SK-N-SH (cell line): ENCODE results near the gene ZNF71. TPM values are rescaled to one million over a fixed set of nuclear protein-coding genes. Genes with fewer than 3 reads are reported as not detected.

Source experiments
- CTCF ChIA-PET: fragments of 300-600, 350-600 bp; formaldehyde crosslinking; extraction: SDS; loops from one replicate; lab custom pipeline; 2021; lab: Yijun Ruan, JAX
- POLR2A ChIA-PET: fragments of 350-600 bp; sonication (Branson Sonifier 250); formaldehyde crosslinking; extraction: SDS; loops from one replicate; lab custom pipeline; 2020; ENCODE audit warnings: antibody characterized with exemption, inconsistent platforms; lab: Yijun Ruan, JAX
- DNase-seq: peaks from one replicate; pipeline ENCODE4 v3.0.0; 2012
- H2AFZ ChIP-seq: fragments of 200-600 bp; sonication (generic); 2 replicates; pipeline ENCODE4 v1.8.1; 2016; ENCODE audit warnings: antibody characterized with exemption, mild to moderate bottlenecking, low read depth
- H3F3A ChIP-seq: fragments of 200-600 bp; sonication (generic); replicated peaks from 2 replicates; pipeline ENCODE3; 2016; ENCODE audit warnings: antibody characterized with exemption, mild to moderate bottlenecking; ENCODE audit not compliant: insufficient read depth
- H3K27ac ChIP-seq, 2 experiments: fragments of 200-500 bp in 1 of 2; fragments of 200-600 bp in 1 of 2; sonication (Bioruptor generic) in 1 of 2; sonication (generic), shearing (Covaris generic) in 1 of 2; 2 replicates each; pipeline versions ENCODE4 v1.5.1 to v1.6.1; 2014 to 2016; ENCODE audit warnings: low read depth in 2 of 2, inconsistent platforms in 1 of 2, low read length in 1 of 2, mild to moderate bottlenecking in 1 of 2, mixed read lengths in 1 of 2
- H3K27me3 ChIP-seq: fragments of 200-600 bp; sonication (generic), shearing (Covaris generic); 2 replicates; pipeline ENCODE4 v1.6.1; 2016; ENCODE audit warnings: mixed run types; ENCODE audit not compliant: insufficient read depth
- H3K36me3 ChIP-seq, 2 experiments: fragments of 200-500 bp in 1 of 2; fragments of 200-600 bp in 1 of 2; sonication (Bioruptor generic) in 1 of 2; sonication (generic) in 1 of 2; replicated peaks in 1 of 2; 2 replicates each; pipeline versions ENCODE3 to v1.5.1; 2014 to 2016; ENCODE audit warnings: low read length in 1 of 2, mild to moderate bottlenecking in 1 of 2; ENCODE audit not compliant: insufficient read depth in 2 of 2, control insufficient read depth in 1 of 2
- H3K4me1 ChIP-seq, 2 experiments: fragments of 200-500 bp in 1 of 2; fragments of 200-600 bp in 1 of 2; sonication (Bioruptor generic) in 1 of 2; sonication (generic), shearing (Covaris generic) in 1 of 2; 2 replicates each; pipeline versions ENCODE4 v1.5.1 to v1.6.1; 2014 to 2016; ENCODE audit warnings: low read depth in 1 of 2, low read length in 1 of 2, mixed run types in 1 of 2; ENCODE audit not compliant: insufficient read depth in 2 of 2, control insufficient read depth in 1 of 2
- H3K4me2 ChIP-seq: fragments of 200-600 bp; sonication (generic), shearing (Covaris generic); 2 replicates; pipeline ENCODE4 v1.6.1; 2017; ENCODE audit warnings: mixed run types
- H3K4me3 ChIP-seq, 2 experiments: fragments of 200-500 bp in 1 of 2; fragments of 200-600 bp in 1 of 2; sonication (Bioruptor generic) in 1 of 2; sonication (generic), shearing (Covaris generic) in 1 of 2; 2 replicates each; pipeline versions ENCODE4 v1.5.1 to v1.8.1; 2014 to 2016; ENCODE audit warnings: low read depth in 2 of 2, inconsistent platforms in 1 of 2, low read length in 1 of 2, mild to moderate bottlenecking in 1 of 2, mixed read lengths in 1 of 2, moderate library complexity in 1 of 2
- H3K79me2 ChIP-seq: fragments of 200-600 bp; sonication (generic); 2 replicates; pipeline ENCODE4 v1.8.1; 2017; ENCODE audit warnings: mild to moderate bottlenecking; ENCODE audit not compliant: insufficient read depth
- H3K9ac ChIP-seq: fragments of 200-600 bp; sonication (generic); 2 replicates; pipeline ENCODE4 v1.6.1; 2017; ENCODE audit warnings: mixed run types
- H3K9me2 ChIP-seq: fragments of 200-600 bp; sonication (generic); 2 replicates; pipeline ENCODE4 v1.6.1; 2017; ENCODE audit warnings: mixed run types
- H3K9me3 ChIP-seq: fragments of 200-600 bp; sonication (generic); 2 replicates; pipeline ENCODE4 v1.6.1; 2017; ENCODE audit warnings: mixed run types, mild to moderate bottlenecking, moderate library complexity
- H4K20me1 ChIP-seq: fragments of 200-600 bp; sonication (generic); 2 replicates; pipeline ENCODE4 v1.6.1; 2017; ENCODE audit warnings: mild to moderate bottlenecking, mixed run types; ENCODE audit not compliant: insufficient read depth
- CHD2 ChIP-seq: fragments of 150-350 bp; IDR thresholded peaks from 2 replicates; pipeline ENCODE4 v1.6.1; 2018; ENCODE audit warnings: low read length; ENCODE audit not compliant: partially characterized antibody
- EP300 ChIP-seq, 2 experiments: IDR thresholded peaks; 2 replicates each; pipeline versions ENCODE4 v1.4.0 to v1.6.1; 2012; ENCODE audit warnings: borderline replicate concordance in 1 of 2, low read depth in 1 of 2, low read length in 1 of 2
- EZH2phosphoT487 ChIP-seq: fragments of 200-600 bp; sonication (generic); IDR thresholded peaks from 2 replicates; pipeline ENCODE4 v1.6.1; 2017; ENCODE audit warnings: low read depth, mixed run types, mild to moderate bottlenecking, antibody characterized with exemption, moderate library complexity, borderline replicate concordance
- FOSL2 ChIP-seq: IDR thresholded peaks from 2 replicates; pipeline ENCODE4 v1.4.0; 2012; ENCODE audit warnings: low read depth, mild to moderate bottlenecking, moderate library complexity, borderline replicate concordance
- FOXM1 ChIP-seq: IDR thresholded peaks from 2 replicates; pipeline ENCODE4 v1.4.0; 2012; ENCODE audit warnings: low read depth, mild to moderate bottlenecking
- JUND ChIP-seq: IDR thresholded peaks from 2 replicates; pipeline ENCODE4 v1.4.0; 2012
- MAX ChIP-seq: IDR thresholded peaks from 2 replicates; pipeline ENCODE4 v1.4.0; 2012; ENCODE audit warnings: low read depth
- MEF2A ChIP-seq: IDR thresholded peaks from 2 replicates; pipeline ENCODE4 v1.4.0; 2012; ENCODE audit warnings: low read depth, borderline replicate concordance
- MXI1 ChIP-seq: IDR thresholded peaks from 2 replicates; pipeline ENCODE4 v1.6.1; 2012; ENCODE audit warnings: mild to moderate bottlenecking, low read depth, low read length, improper control_type of control experiment
- PBX3 ChIP-seq: IDR thresholded peaks from 2 replicates; pipeline ENCODE4; 2012
- RAD21 ChIP-seq: IDR thresholded peaks from 2 replicates; pipeline ENCODE4 v1.6.1; 2012; ENCODE audit warnings: mild to moderate bottlenecking, low read length
- RCOR1 ChIP-seq: fragments of 150-350 bp; IDR thresholded peaks from 2 replicates; pipeline ENCODE4 v1.6.1; 2017; ENCODE audit warnings: antibody characterized with exemption, low read length
- REST ChIP-seq: IDR thresholded peaks from 2 replicates; pipeline ENCODE4 v1.6.1; 2012; ENCODE audit warnings: mild to moderate bottlenecking, low read depth, low read length, moderate library complexity
- RFX5 ChIP-seq: IDR thresholded peaks from 2 replicates; pipeline ENCODE4 v1.6.1; 2012; ENCODE audit warnings: mild to moderate bottlenecking, improper control_type of control experiment, low read length
- RXRA ChIP-seq: IDR thresholded peaks from 2 replicates; pipeline ENCODE4 v1.4.0; 2012; ENCODE audit warnings: low read depth, mild to moderate bottlenecking, borderline replicate concordance
- TCF12 ChIP-seq: IDR thresholded peaks from 2 replicates; pipeline ENCODE4 v1.4.0; 2012
- YY1 ChIP-seq: IDR thresholded peaks from 2 replicates; pipeline ENCODE4 v1.4.0; 2012; ENCODE audit warnings: low read depth, mild to moderate bottlenecking
- WGBS: methylation state at CpG from one replicate; pipeline ENCODE4 v1.1.6; 2017; ENCODE audit warnings: low lambda C conversion rate; 5-methylcytosine and 5-hydroxymethylcytosine counted together
- polyA plus RNA-seq, 3 experiments: library from polyadenylated mRNA; depleted of rRNA; stranded (reverse); fragments of >200 nt; gene quantifications; 2 replicates each; pipeline ENCODE4 v1.2.3, GENCODE V29; 2012
- TF ChIP-seq, protein P1 (sequence below): IDR thresholded peaks from 2 replicates; pipeline ENCODE4 v1.4.0; 2012; ENCODE audit warnings: low read depth, borderline replicate concordance
- TF ChIP-seq, protein P2 (sequence below): IDR thresholded peaks from 2 replicates; pipeline ENCODE4 v1.4.0; 2012; ENCODE audit warnings: low read depth, borderline replicate concordance

The ZNF71 gene
- polyA plus RNA-seq, 1 of the 3 experiments (the other 2 are of a cell fraction), result 6.3 TPM

DNA sequence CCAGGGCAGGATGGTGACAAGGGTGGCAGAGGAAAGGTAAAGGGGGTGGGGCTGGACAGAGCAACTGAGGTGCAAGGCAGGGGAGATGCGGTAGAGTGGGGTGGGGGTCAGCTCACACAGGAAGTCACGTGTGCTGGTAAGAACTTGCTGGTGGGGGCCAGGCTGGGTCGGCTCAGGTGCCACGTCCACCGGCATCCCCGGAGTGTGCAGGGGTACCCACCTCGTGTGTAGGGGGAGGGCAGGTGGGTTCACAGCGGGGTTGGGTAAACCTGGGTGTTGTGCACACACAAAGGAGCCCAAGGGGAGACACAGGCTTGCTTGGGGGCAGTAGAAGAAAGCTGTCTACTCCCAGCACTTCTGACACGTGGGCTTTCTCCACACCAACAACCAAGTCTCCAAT, 73.6 kb downstream of the ZNF71 start:
- 76% methylated on average over 7 of the region's 9 CpGs for WGBS
- CTCF ChIA-PET, result no interaction called here
- no peaks in the 10 kb centered on the region for H3K9me3 ChIP-seq
- no peak for TF ChIP-seq EZH2phosphoT487
- no peak for TF ChIP-seq YY1
- no peak for TF ChIP-seq CHD2
- TF ChIP-seq RCOR1, result no peak
- no peak for TF ChIP-seq JUND
- no peak for TF ChIP-seq RFX5
- no peak for TF ChIP-seq RAD21
- TF ChIP-seq MEF2A, result no peak
- no peak for TF ChIP-seq RXRA
- TF ChIP-seq MAX, result no peak
- TF ChIP-seq MXI1, result no peak
- TF ChIP-seq, protein P1, sequence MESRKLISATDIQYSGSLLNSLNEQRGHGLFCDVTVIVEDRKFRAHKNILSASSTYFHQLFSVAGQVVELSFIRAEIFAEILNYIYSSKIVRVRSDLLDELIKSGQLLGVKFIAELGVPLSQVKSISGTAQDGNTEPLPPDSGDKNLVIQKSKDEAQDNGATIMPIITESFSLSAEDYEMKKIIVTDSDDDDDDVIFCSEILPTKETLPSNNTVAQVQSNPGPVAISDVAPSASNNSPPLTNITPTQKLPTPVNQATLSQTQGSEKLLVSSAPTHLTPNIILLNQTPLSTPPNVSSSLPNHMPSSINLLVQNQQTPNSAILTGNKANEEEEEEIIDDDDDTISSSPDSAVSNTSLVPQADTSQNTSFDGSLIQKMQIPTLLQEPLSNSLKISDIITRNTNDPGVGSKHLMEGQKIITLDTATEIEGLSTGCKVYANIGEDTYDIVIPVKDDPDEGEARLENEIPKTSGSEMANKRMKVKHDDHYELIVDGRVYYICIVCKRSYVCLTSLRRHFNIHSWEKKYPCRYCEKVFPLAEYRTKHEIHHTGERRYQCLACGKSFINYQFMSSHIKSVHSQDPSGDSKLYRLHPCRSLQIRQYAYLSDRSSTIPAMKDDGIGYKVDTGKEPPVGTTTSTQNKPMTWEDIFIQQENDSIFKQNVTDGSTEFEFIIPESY, result no peak
- TF ChIP-seq FOSL2, result no peak
- no peak for TF ChIP-seq REST
- no peak for TF ChIP-seq TCF12
- TF ChIP-seq FOXM1, result no peak
- TF ChIP-seq, protein P2, sequence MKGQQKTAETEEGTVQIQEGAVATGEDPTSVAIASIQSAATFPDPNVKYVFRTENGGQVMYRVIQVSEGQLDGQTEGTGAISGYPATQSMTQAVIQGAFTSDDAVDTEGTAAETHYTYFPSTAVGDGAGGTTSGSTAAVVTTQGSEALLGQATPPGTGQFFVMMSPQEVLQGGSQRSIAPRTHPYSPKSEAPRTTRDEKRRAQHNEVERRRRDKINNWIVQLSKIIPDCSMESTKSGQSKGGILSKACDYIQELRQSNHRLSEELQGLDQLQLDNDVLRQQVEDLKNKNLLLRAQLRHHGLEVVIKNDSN, result no peak
- no peak for TF ChIP-seq PBX3
- TF ChIP-seq EP300 (IDR thresholded peaks at IDR 0.05; ENCODE audit: borderline replicate concordance in 1 of 2, low read depth in 1 of 2, low read length in 1 of 2), result no peak
- H4K20me1 ChIP-seq, result no peaks in the 10 kb centered on the region
- POLR2A ChIA-PET, result no interaction called here
- no peak overlapping the region for H2AFZ ChIP-seq
- H3K27ac ChIP-seq, result no peak overlapping the region
- no peak for DNase-seq
- H3F3A ChIP-seq, result no peaks in the 10 kb centered on the region
- H3K79me2 ChIP-seq, result no peaks in the 10 kb centered on the region
- no peak overlapping the region for H3K9ac ChIP-seq
- H3K36me3 ChIP-seq, result no peaks in the 10 kb centered on the region
- H3K4me1 ChIP-seq, result peaks cover 0 to 11% of the 10 kb centered on the region in 2 experiments; a peak in 1 of 4 replicates
- H3K27me3 ChIP-seq, result no peaks in the 10 kb centered on the region
- H3K9me2 ChIP-seq, result no peaks in the 10 kb centered on the region
- H3K4me2 ChIP-seq, result no peak overlapping the region
- no peak overlapping the region for H3K4me3 ChIP-seq
